Measurements from ENCODE around the gene SLC25A42.
A peak's percentile ranks its signal among the peaks of the same experiment; 100 is the strongest.
"Not testable (repeated sequence)": the region's sequence is repeated elsewhere in the genome, so short reads cannot be mapped to it uniquely, and the experiment has no call there.

The SLC25A42 gene

DNA sequence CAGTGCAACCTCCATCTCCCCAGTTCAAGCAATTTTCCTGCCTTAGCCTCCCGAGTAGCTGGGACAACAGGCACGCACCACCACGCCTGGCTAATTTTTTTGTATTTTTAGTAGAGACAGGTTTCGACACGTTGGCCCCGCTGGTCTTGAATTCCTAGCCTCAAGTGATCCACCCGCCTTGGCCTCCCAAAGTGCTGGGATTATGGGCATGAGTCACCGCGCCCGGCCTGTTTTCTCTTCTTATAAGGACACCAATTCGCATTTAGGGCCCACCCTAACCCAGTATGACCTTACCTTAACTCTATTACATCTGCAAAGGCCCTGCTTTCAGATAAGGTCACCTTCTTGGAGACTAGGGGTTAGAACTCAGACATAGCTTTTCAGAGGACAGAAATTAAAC, 39.4 kb downstream of the SLC25A42 start:
- Histone ChIP-seq H3K36me3 (ENCODE audit: control insufficient read depth in 4 of 4, insufficient read depth in 4 of 4, low read length in 3 of 4) (peaks cover 0 to 13% (median 5%) of the 10 kb centered on the region in 4 experiments), H3K27me3 (replicated peaks in 2 of 5; ENCODE audit: control insufficient read depth in 4 of 5, insufficient read depth in 5 of 5, low read length in 4 of 5) (no peaks in the 10 kb centered on the region), H3K4me3 (ENCODE audit: control insufficient read depth in 1 of 7, extremely low read depth in 1 of 7, insufficient read depth in 4 of 7, low read depth in 2 of 7, low read length in 6 of 7) (no peak overlapping the region), H3K9me3 (ENCODE audit: control extremely low read depth in 1 of 5, control insufficient read depth in 4 of 5, insufficient read depth in 2 of 5, low read depth in 1 of 5, low read length in 4 of 5) (no peaks in the 10 kb centered on the region), H3K4me1 (ENCODE audit: control extremely low read depth in 1 of 4, control insufficient read depth in 4 of 4, insufficient read depth in 4 of 4, low read length in 3 of 4) (no peaks in the 10 kb centered on the region), H3K27ac (ENCODE audit: insufficient read depth in 1 of 2, low read depth in 1 of 2, low read length in 2 of 2, poor library complexity in 1 of 2, severe bottlenecking in 2 of 2) (no peak overlapping the region)
- ChIA-PET POLR2A (no interaction called here), CTCF (interaction anchor here (1.0 kb wide), 1 partner anchor 13 kb away, joined by 4 read pairs; no protein-coding TSS in a partner anchor)
- DNase-seq, result no peak
- WGBS (ENCODE audit: insufficient coverage), result 100% methylated on average over 5 of the region's 11 CpGs

DNA sequence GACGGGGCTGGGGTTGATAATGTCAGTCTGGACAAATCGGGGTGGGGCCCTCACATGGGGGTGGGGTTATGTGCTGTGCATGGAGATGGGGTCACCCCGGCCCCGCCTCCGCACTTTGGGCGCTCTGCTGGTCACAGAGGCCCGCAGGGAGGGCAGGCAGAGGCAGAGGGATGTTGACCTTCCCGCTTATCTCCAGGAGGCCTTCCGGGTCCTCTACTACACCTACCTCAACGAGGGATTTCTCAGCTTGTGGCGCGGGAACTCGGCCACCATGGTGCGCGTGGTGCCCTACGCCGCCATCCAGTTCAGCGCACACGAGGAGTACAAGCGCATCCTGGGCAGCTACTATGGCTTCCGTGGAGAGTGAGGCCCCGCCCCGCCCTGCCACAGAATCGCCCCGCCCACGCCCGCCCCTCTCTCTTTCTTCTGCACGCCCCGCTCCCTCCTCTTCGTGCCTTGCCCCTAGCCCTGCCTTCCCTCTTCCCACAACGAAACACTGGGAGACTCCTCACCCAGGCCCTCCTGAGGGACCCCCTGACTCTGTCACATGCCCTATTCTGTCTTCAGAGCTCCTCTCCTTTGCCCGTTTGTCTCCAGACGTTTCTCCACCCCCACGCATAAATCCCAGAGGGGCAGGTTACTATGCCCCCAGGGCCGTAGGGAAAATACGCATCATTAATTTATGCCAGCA, 41.7 kb downstream of the SLC25A42 start:
- Histone ChIP-seq H3K4me3 (ENCODE audit: control insufficient read depth in 1 of 7, extremely low read depth in 1 of 7, insufficient read depth in 4 of 7, low read depth in 2 of 7, low read length in 6 of 7) (no peak overlapping the region), H3K4me1 (ENCODE audit: control extremely low read depth in 1 of 4, control insufficient read depth in 4 of 4, insufficient read depth in 4 of 4, low read length in 3 of 4) (peaks cover 0 to 5% (median 2%) of the 10 kb centered on the region in 4 experiments), H3K36me3 (ENCODE audit: control insufficient read depth in 4 of 4, insufficient read depth in 4 of 4, low read length in 3 of 4) (peaks cover 0 to 8% (median 5%) of the 10 kb centered on the region in 4 experiments), H3K27ac (ENCODE audit: insufficient read depth in 1 of 2, low read depth in 1 of 2, low read length in 2 of 2, poor library complexity in 1 of 2, severe bottlenecking in 2 of 2) (no peak overlapping the region), H3K9me3 (ENCODE audit: control extremely low read depth in 1 of 5, control insufficient read depth in 4 of 5, insufficient read depth in 2 of 5, low read depth in 1 of 5, low read length in 4 of 5) (no peaks in the 10 kb centered on the region), H3K27me3 (replicated peaks in 2 of 5; ENCODE audit: control insufficient read depth in 4 of 5, insufficient read depth in 5 of 5, low read length in 4 of 5) (no peaks in the 10 kb centered on the region)
- WGBS (ENCODE audit: insufficient coverage), result 73% methylated on average over 22 of the region's 36 CpGs
- ChIA-PET CTCF (interaction anchor here (1.2 kb wide), 1 partner anchor 10 kb away, joined by 5 read pairs; no protein-coding TSS in a partner anchor), POLR2A (no interaction called here)
- DNase-seq, result peak in 2 of 3 donors; percentile 7 to 30

DNA sequence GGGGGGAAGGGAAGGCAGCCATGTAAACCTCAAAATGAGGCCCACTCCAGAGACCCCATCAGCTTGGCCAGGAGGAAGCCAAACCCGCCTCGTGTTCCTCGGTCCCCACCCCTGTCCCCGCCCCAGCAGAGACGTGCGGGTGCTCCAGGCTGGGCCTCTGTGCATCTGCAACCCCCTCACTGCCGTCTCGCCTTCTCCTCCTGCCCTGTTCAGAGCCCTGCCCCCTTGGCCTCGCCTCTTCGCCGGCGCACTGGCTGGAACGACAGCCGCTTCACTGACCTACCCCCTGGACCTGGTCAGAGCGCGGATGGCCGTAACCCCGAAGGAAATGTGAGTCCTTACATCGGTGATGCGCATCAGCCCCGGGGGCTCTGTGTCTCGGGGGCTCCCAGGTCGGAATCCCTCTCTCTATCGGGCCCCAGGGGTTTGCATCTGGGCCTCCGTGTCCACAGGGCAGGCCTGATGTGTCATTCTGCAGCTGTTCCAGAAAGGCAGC, 42.3 kb downstream of the SLC25A42 start:
- 73% methylated on average over 22 of the region's 25 CpGs for WGBS (ENCODE audit: insufficient coverage)
- peak in 1 of 3 donors; percentile 3 for DNase-seq
- ChIA-PET CTCF (no interaction called here), POLR2A (no interaction called here)
- no peaks in the 10 kb centered on the region for H3K27me3 ChIP-seq (replicated peaks in 2 of 5; ENCODE audit: control insufficient read depth in 4 of 5, insufficient read depth in 5 of 5, low read length in 4 of 5)
- peaks cover 0 to 8% (median 4%) of the 10 kb centered on the region in 4 experiments for H3K4me1 ChIP-seq (ENCODE audit: control extremely low read depth in 1 of 4, control insufficient read depth in 4 of 4, insufficient read depth in 4 of 4, low read length in 3 of 4)
- H3K27ac ChIP-seq (ENCODE audit: insufficient read depth in 1 of 2, low read depth in 1 of 2, low read length in 2 of 2, poor library complexity in 1 of 2, severe bottlenecking in 2 of 2), result no peak overlapping the region
- H3K4me3 ChIP-seq (ENCODE audit: control insufficient read depth in 1 of 7, extremely low read depth in 1 of 7, insufficient read depth in 4 of 7, low read depth in 2 of 7, low read length in 6 of 7), result no peak overlapping the region
- H3K9me3 ChIP-seq (ENCODE audit: control extremely low read depth in 1 of 5, control insufficient read depth in 4 of 5, insufficient read depth in 2 of 5, low read depth in 1 of 5, low read length in 4 of 5), result no peaks in the 10 kb centered on the region
- H3K36me3 ChIP-seq (ENCODE audit: control insufficient read depth in 4 of 4, insufficient read depth in 4 of 4, low read length in 3 of 4), result peaks cover 0 to 8% (median 5%) of the 10 kb centered on the region in 4 experiments

DNA sequence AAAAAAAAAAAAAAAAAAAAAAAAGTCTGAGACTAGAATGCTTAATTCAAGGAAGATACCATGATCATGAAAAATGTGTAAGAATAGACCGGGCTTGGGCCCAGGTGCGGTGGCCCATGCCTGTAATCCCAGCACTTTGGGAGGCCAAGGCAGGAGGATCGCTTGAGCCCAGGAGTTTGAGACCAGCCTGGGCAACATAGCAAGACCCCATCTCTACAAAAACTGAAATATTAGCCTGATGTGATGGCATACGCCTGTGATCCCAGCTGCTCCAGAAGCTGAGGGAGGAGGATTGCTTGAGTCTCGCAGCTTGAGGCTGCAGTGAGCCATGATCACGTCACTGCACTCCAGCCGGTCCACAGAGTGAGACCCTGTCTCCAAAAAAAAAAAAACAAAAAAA, 43.1 kb downstream of the SLC25A42 start:
- H3K4me3 ChIP-seq (ENCODE audit: control insufficient read depth in 1 of 7, extremely low read depth in 1 of 7, insufficient read depth in 4 of 7, low read depth in 2 of 7, low read length in 6 of 7); H3K27ac ChIP-seq (ENCODE audit: insufficient read depth in 1 of 2, low read depth in 1 of 2, low read length in 2 of 2, poor library complexity in 1 of 2, severe bottlenecking in 2 of 2); DNase-seq; H3K27me3 ChIP-seq (replicated peaks in 2 of 5; ENCODE audit: control insufficient read depth in 4 of 5, insufficient read depth in 5 of 5, low read length in 4 of 5); H3K9me3 ChIP-seq (ENCODE audit: control extremely low read depth in 1 of 5, control insufficient read depth in 4 of 5, insufficient read depth in 2 of 5, low read depth in 1 of 5, low read length in 4 of 5); H3K4me1 ChIP-seq (ENCODE audit: control extremely low read depth in 1 of 4, control insufficient read depth in 4 of 4, insufficient read depth in 4 of 4, low read length in 3 of 4); POLR2A ChIA-PET; H3K36me3 ChIP-seq (ENCODE audit: control insufficient read depth in 4 of 4, insufficient read depth in 4 of 4, low read length in 3 of 4): not testable (repeated sequence)
- CTCF ChIA-PET, result interaction anchor here (1.0 kb wide), 1 partner anchor 397 kb away, joined by 3 read pairs; no protein-coding TSS in a partner anchor
- WGBS (ENCODE audit: insufficient coverage), result 96% methylated on average over 5 of the region's 7 CpGs

DNA sequence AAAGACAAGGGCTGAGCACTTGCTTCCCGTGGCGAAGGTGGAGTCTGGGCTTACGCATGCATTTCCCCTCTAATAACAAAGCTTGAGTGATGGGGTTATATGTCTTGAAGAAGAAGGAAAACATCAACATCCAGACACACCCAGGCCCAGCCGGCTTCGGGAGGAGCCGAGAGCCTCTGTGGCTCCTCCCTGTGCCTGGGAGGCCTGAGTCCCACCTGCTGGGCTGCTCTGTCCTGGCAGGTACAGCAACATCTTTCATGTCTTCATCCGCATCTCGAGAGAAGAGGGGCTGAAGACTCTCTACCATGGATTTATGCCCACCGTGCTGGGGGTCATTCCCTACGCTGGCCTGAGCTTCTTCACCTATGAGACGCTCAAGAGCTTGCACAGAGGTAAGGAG, 43.9 kb downstream of the SLC25A42 start:
- no peaks in the 10 kb centered on the region for H3K27me3 ChIP-seq (replicated peaks in 2 of 5; ENCODE audit: control insufficient read depth in 4 of 5, insufficient read depth in 5 of 5, low read length in 4 of 5)
- ChIA-PET CTCF (interaction anchor here (0.6 to 1.0 kb wide), 2 partner anchors 30 to 398 kb away, joined by 3 read pairs; no protein-coding TSS in a partner anchor), POLR2A (no interaction called here)
- DNase-seq, result no peak
- H3K4me1 ChIP-seq (ENCODE audit: control extremely low read depth in 1 of 4, control insufficient read depth in 4 of 4, insufficient read depth in 4 of 4, low read length in 3 of 4), result peaks cover 0 to 10% (median 5%) of the 10 kb centered on the region in 4 experiments
- peaks cover 0 to 6% (median 2%) of the 10 kb centered on the region in 4 experiments for H3K36me3 ChIP-seq (ENCODE audit: control insufficient read depth in 4 of 4, insufficient read depth in 4 of 4, low read length in 3 of 4)
- H3K4me3 ChIP-seq (ENCODE audit: control insufficient read depth in 1 of 7, extremely low read depth in 1 of 7, insufficient read depth in 4 of 7, low read depth in 2 of 7, low read length in 6 of 7), result no peak overlapping the region
- H3K27ac ChIP-seq (ENCODE audit: insufficient read depth in 1 of 2, low read depth in 1 of 2, low read length in 2 of 2, poor library complexity in 1 of 2, severe bottlenecking in 2 of 2), result no peak overlapping the region
- WGBS (ENCODE audit: insufficient coverage), result 97% methylated on average over 9 of the region's 11 CpGs
- no peaks in the 10 kb centered on the region for H3K9me3 ChIP-seq (ENCODE audit: control extremely low read depth in 1 of 5, control insufficient read depth in 4 of 5, insufficient read depth in 2 of 5, low read depth in 1 of 5, low read length in 4 of 5)

DNA sequence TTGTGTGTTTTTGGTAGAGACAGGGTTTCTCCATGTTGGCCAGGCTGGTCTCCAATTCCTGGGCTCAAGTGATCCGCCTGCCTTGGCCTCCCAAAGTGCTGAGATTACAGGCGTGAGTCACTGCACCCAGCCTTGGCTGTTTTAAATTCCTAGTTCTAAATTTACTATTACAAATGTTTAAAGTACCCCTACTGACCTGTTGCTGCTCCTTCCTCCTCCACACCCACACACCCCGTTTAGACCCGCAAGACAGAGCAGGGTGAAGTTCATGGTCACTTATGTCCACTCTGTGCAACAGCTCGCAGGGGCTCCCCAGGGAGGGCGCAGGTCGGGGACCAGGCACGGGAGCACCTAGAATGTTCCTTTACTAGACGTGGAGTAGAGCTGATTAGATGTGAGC, 45.8 kb downstream of the SLC25A42 start:
- 100% methylated on average over 9 of the region's 9 CpGs for WGBS (ENCODE audit: insufficient coverage)

More for the DNA sequence above, 45.8 kb downstream of the SLC25A42 start:
- DNase-seq, result no peak
- no peaks in the 10 kb centered on the region for H3K27me3 ChIP-seq (replicated peaks in 2 of 5; ENCODE audit: control insufficient read depth in 4 of 5, insufficient read depth in 5 of 5, low read length in 4 of 5)
- H3K36me3 ChIP-seq (ENCODE audit: control insufficient read depth in 4 of 4, insufficient read depth in 4 of 4, low read length in 3 of 4), result peaks cover 0 to 6% (median 2%) of the 10 kb centered on the region in 4 experiments
- H3K27ac ChIP-seq (ENCODE audit: insufficient read depth in 1 of 2, low read depth in 1 of 2, low read length in 2 of 2, poor library complexity in 1 of 2, severe bottlenecking in 2 of 2), result no peak overlapping the region
- H3K9me3 ChIP-seq (ENCODE audit: control extremely low read depth in 1 of 5, control insufficient read depth in 4 of 5, insufficient read depth in 2 of 5, low read depth in 1 of 5, low read length in 4 of 5), result no peaks in the 10 kb centered on the region
- POLR2A ChIA-PET, result no interaction called here
- peaks cover 0 to 16% (median 9%) of the 10 kb centered on the region in 4 experiments for H3K4me1 ChIP-seq (ENCODE audit: control extremely low read depth in 1 of 4, control insufficient read depth in 4 of 4, insufficient read depth in 4 of 4, low read length in 3 of 4)
- CTCF ChIA-PET, result interaction anchor here (1.1 to 1.5 kb wide), 3 partner anchors 10 to 65 kb away, joined by 3 to 4 read pairs (median 3); no protein-coding TSS in a partner anchor
- H3K4me3 ChIP-seq (ENCODE audit: control insufficient read depth in 1 of 7, extremely low read depth in 1 of 7, insufficient read depth in 4 of 7, low read depth in 2 of 7, low read length in 6 of 7), result no peak overlapping the region
